Mesenchymal stem cell (in vitro differentiated cells and primary cell): Measurements from ENCODE around the gene SRGAP1.

Experiments
- DNase-seq: peaks from one replicate; pipeline ENCODE4 v3.0.0-alpha.2; 2013
- H2AFZ ChIP-seq: one replicate; pipeline ENCODE4 v1.6.1; 2013; ENCODE audit warnings: low read depth, mild to moderate bottlenecking, control low read depth, inconsistent platforms, low read length, moderate library complexity
- H2AK5ac ChIP-seq: 2 replicates; pipeline ENCODE4 v1.6.1; 2013; ENCODE audit warnings: low read length, moderate library complexity, mild to moderate bottlenecking, inconsistent platforms; ENCODE audit not compliant: severe bottlenecking
- H2BK120ac ChIP-seq: one replicate; pipeline ENCODE4 v1.6.1; 2013; ENCODE audit warnings: low read depth, mild to moderate bottlenecking, inconsistent platforms, low read length, moderate library complexity
- H2BK12ac ChIP-seq, 2 experiments: one replicate each; pipeline ENCODE4 v1.6.1; 2013; ENCODE audit warnings: inconsistent platforms in 2 of 2, low read length in 2 of 2, mild to moderate bottlenecking in 2 of 2, moderate library complexity in 2 of 2, control low read depth in 1 of 2
- H2BK15ac ChIP-seq: one replicate; pipeline ENCODE4 v1.6.1; 2013; ENCODE audit warnings: mild to moderate bottlenecking, low read depth, inconsistent platforms; ENCODE audit not compliant: poor library complexity, severe bottlenecking
- H2BK5ac ChIP-seq: 2 replicates; pipeline ENCODE4 v1.6.1; 2013; ENCODE audit warnings: low read depth, mild to moderate bottlenecking, low read length, control low read depth, inconsistent platforms; ENCODE audit not compliant: poor library complexity, severe bottlenecking
- H3K14ac ChIP-seq, 2 experiments: one replicate each; pipeline ENCODE4 v1.6.1; 2013; ENCODE audit warnings: inconsistent platforms in 2 of 2, low read length in 2 of 2, control low read depth in 1 of 2, mild to moderate bottlenecking in 1 of 2, moderate library complexity in 1 of 2
- H3K18ac ChIP-seq, 2 experiments: one replicate each; pipeline ENCODE4 v1.6.1; 2013; ENCODE audit warnings: inconsistent platforms in 2 of 2, low read length in 2 of 2, control low read depth in 1 of 2, low read depth in 1 of 2, mild to moderate bottlenecking in 1 of 2
- H3K23ac ChIP-seq, 2 experiments: one replicate each; pipeline ENCODE4 v1.6.1; 2013; ENCODE audit warnings: inconsistent platforms in 2 of 2, low read length in 2 of 2, mild to moderate bottlenecking in 2 of 2, moderate library complexity in 2 of 2, control low read depth in 1 of 2
- H3K27ac ChIP-seq: 2 replicates; pipeline ENCODE4 v1.5.1; 2013; ENCODE audit warnings: mild to moderate bottlenecking, moderate library complexity, low read length, control low read depth, inconsistent platforms; ENCODE audit not compliant: poor library complexity, severe bottlenecking
- H3K27me3 ChIP-seq, 2 experiments: 2 replicates each; pipeline versions ENCODE4 v1.6.1 to v1.7.0; 2013; ENCODE audit warnings: low read length in 2 of 2, mild to moderate bottlenecking in 2 of 2, moderate library complexity in 2 of 2, control low read depth in 1 of 2, inconsistent platforms in 1 of 2; ENCODE audit not compliant: control insufficient read depth in 1 of 2, insufficient read depth in 1 of 2
- H3K36me3 ChIP-seq, 2 experiments: 2 replicates each; pipeline versions ENCODE4 v1.6.1 to v1.7.0; 2013; ENCODE audit warnings: low read length in 2 of 2, control low read depth in 1 of 2, inconsistent platforms in 1 of 2, low read depth in 1 of 2, mild to moderate bottlenecking in 1 of 2; ENCODE audit not compliant: insufficient read depth in 2 of 2, control insufficient read depth in 1 of 2
- H3K4ac ChIP-seq, 2 experiments: one replicate each; pipeline ENCODE4 v1.6.1; 2013; ENCODE audit warnings: inconsistent platforms in 2 of 2, low read length in 2 of 2, mild to moderate bottlenecking in 2 of 2, moderate library complexity in 2 of 2, control low read depth in 1 of 2, low read depth in 1 of 2
- H3K4me1 ChIP-seq: 2 replicates; pipeline ENCODE4 v1.6.1; 2013; ENCODE audit warnings: low read depth, low read length, control low read depth; ENCODE audit not compliant: control insufficient read depth, insufficient read depth
- H3K4me2 ChIP-seq: 2 replicates; pipeline ENCODE4 v1.6.1; 2013; ENCODE audit warnings: low read length, mild to moderate bottlenecking, inconsistent platforms; ENCODE audit not compliant: poor library complexity, severe bottlenecking
- H3K4me3 ChIP-seq, 2 experiments: 2 replicates each; pipeline versions ENCODE4 v1.5.1 to v1.7.0; 2013; ENCODE audit warnings: low read length in 2 of 2, mild to moderate bottlenecking in 2 of 2, control low read depth in 1 of 2, low read depth in 1 of 2; ENCODE audit not compliant: insufficient read depth in 1 of 2
- H3K79me1 ChIP-seq: replicated peaks from 2 replicates; pipeline ENCODE4 v1.6.1; 2013; ENCODE audit warnings: mild to moderate bottlenecking, control low read depth, low read length, inconsistent platforms; ENCODE audit not compliant: poor library complexity, severe bottlenecking
- H3K9ac ChIP-seq: 2 replicates; pipeline ENCODE4 v1.7.0; 2013; ENCODE audit warnings: mild to moderate bottlenecking, low read length, moderate library complexity
- H3K9me3 ChIP-seq: 2 replicates; pipeline ENCODE4 v1.7.0; 2013; ENCODE audit warnings: mild to moderate bottlenecking, low read length; ENCODE audit not compliant: control insufficient read depth
- H4K8ac ChIP-seq: one replicate; pipeline ENCODE4 v1.6.1; 2013; ENCODE audit warnings: inconsistent platforms, mild to moderate bottlenecking, low read length, moderate library complexity
- H4K91ac ChIP-seq: one replicate; pipeline ENCODE4 v1.6.1; 2013; ENCODE audit warnings: mild to moderate bottlenecking, low read length, inconsistent platforms
- WGBS: methylation state at CpG from one replicate; pipeline ENCODE4 v1.1.7; 2013; ENCODE audit warnings: mixed read lengths; 5-methylcytosine and 5-hydroxymethylcytosine counted together

The SRGAP1 gene

DNA sequence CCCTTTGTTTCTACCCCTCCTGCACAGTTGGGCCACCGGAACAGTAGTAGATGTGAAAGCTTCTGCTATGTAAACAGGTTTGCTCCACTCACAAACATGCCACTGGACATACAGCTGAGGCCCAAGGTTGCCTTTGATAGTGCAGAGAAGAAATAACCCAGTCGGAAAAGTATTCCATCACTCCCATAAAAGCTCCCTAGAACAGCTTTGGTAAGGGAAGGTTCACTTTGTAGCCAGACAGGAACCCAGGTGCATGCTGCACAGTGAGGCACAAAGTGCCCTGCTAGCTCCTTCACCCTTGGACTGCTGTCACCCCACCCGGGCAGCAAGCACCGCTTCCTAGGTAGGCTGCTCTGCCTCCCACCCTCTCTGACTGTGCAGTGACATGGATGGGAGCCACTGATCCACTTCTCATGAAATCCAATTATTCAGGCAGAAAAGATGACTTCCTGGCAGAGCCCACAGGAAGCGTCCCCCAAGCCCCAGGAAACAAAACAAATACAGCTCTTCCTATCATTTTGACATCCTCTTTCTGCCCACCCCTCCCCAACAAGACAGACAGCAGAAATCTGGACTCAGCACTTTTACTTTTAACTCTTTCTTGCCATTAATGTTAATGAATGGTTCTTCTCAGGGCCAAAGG, 100.2 kb downstream of the SRGAP1 start:
- no peak overlapping the region for H3K27ac ChIP-seq
- WGBS = 79% methylated on average over 5 of the region's 5 CpGs

DNA sequence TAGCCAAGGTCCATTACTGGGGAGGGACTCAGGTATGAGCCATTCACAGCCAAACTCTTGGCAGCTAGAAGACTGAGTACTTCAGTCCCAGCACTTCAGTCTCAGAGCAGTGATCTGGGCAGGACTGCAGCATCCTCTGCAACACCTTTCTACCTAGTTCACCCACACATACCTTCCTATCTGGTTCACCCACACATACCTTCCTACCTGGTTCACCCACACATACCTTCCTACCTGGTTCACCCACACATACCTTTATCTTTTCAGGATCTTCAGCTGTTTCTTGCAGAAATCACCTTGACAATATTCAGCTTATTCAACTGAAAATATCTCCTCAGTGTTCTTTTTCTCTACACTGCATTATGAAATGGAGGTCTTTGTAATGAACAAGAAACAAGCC, 101.3 kb downstream of the SRGAP1 start:
- Histone ChIP-seq H2AK5ac (no peak overlapping the region), H3K4ac (no peak overlapping the region)

More for the DNA sequence above, 100.2 kb downstream of the SRGAP1 start:
- Histone ChIP-seq H3K18ac (peak overlapping the region; percentile 37), H3K23ac (no peak overlapping the region), H3K4me1 (peaks cover 5% of the 10 kb centered on the region), H3K4ac (peak overlapping the region in 1 of 2 experiments; percentile 11), H3K36me3 (peaks cover 6 to 59% of the 10 kb centered on the region in 2 experiments), H4K8ac (peak overlapping the region; percentile 85), H2BK5ac (no peak overlapping the region), H2AFZ (no peak overlapping the region), H3K4me2 (no peak overlapping the region), H2BK120ac (peak overlapping the region; percentile 68), H3K14ac (peak overlapping the region in 1 of 2 experiments; percentile 53), H3K4me3 (no peak overlapping the region), H3K9me3 (no peaks in the 10 kb centered on the region), H3K79me1 (peaks cover 30% of the 10 kb centered on the region), H2BK12ac (peak overlapping the region; percentile 17 to 71), H2BK15ac (no peak overlapping the region), H3K27me3 (no peaks in the 10 kb centered on the region), H4K91ac (peak overlapping the region; percentile 87), H3K9ac (no peak overlapping the region), H2AK5ac (peak overlapping the region; percentile 41)
- no peak for DNase-seq

DNA sequence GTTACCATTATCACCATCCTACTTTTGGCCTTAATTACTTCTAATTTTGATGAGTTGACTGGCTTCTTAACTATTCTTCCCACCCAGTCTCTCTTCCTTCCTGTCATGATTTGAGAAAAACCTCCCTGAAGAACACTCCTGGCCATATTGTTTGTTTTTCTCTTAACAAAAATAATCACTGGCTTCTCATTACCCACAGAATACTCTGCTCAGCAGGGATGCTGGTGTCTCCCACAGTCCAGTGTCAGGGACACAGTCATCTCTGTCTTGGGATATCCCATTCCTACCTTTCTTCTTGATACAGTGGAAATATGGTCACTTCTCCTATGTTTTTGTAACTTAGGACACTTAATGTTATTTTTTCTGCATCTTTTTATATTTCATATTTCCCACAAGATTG, 103.7 kb downstream of the SRGAP1 start:
- H3K79me1 ChIP-seq = peaks cover 25% of the 10 kb centered on the region
- H3K14ac ChIP-seq = no peak overlapping the region
- no peak overlapping the region for H4K91ac ChIP-seq
- H3K23ac ChIP-seq = no peak overlapping the region
- H3K18ac ChIP-seq = no peak overlapping the region
- H3K9me3 ChIP-seq = no peaks in the 10 kb centered on the region
- H3K27me3 ChIP-seq = no peaks in the 10 kb centered on the region
- H3K36me3 ChIP-seq = peaks cover 6 to 35% of the 10 kb centered on the region in 2 experiments
- H2BK5ac ChIP-seq = no peak overlapping the region
- peaks cover 7% of the 10 kb centered on the region for H3K4me1 ChIP-seq
- no peak overlapping the region for H3K4me2 ChIP-seq
- no peak overlapping the region for H2BK12ac ChIP-seq
- H2AFZ ChIP-seq = no peak overlapping the region
- no peak overlapping the region for H2BK15ac ChIP-seq
- no peak for DNase-seq
- no peak overlapping the region for H3K27ac ChIP-seq
- no peak overlapping the region for H3K4ac ChIP-seq
- no peak overlapping the region for H3K9ac ChIP-seq
- no peak overlapping the region for H2BK120ac ChIP-seq
- H4K8ac ChIP-seq = no peak overlapping the region
- H2AK5ac ChIP-seq = no peak overlapping the region
- no peak overlapping the region for H3K4me3 ChIP-seq

More for the DNA sequence above, 101.3 kb downstream of the SRGAP1 start:
- Histone ChIP-seq H3K27ac (no peak overlapping the region), H3K4me2 (no peak overlapping the region), H2BK12ac (peak overlapping the region in 1 of 2 experiments; percentile 63), H4K8ac (no peak overlapping the region), H2AFZ (no peak overlapping the region), H3K9ac (no peak overlapping the region), H4K91ac (no peak overlapping the region), H2BK15ac (no peak overlapping the region), H2BK120ac (no peak overlapping the region), H3K4me1 (peaks cover 5% of the 10 kb centered on the region), H3K14ac (no peak overlapping the region), H3K18ac (no peak overlapping the region), H3K27me3 (no peaks in the 10 kb centered on the region), H3K36me3 (peaks cover 6 to 51% of the 10 kb centered on the region in 2 experiments), H3K9me3 (no peaks in the 10 kb centered on the region), H3K23ac (no peak overlapping the region), H3K79me1 (peaks cover 25% of the 10 kb centered on the region), H2BK5ac (no peak overlapping the region), H3K4me3 (no peak overlapping the region)
- no peak for DNase-seq

DNA sequence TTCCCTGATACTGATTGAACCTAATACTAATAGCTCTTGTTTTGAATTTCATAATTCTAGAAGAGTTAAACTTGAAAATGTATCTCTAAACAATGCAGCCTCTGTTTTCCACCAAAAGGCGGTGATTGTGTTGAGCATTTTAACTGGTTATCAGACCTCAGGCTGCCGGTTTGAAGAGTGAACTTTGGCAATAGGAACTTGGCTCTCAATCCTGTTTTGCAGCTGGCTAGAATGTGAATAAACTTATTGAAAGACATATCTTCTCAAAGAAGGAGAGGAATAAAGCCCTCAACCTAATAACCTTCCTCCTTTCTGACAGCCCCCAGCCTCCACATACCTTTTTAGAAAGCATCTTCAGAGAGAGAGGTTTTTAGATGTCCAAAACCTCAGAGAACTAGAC, 105.4 kb downstream of the SRGAP1 start:
- no peak overlapping the region for H2BK5ac ChIP-seq
- H3K4ac ChIP-seq = no peak overlapping the region
- H3K36me3 ChIP-seq = peaks cover 0 to 25% of the 10 kb centered on the region in 2 experiments
- peaks cover 14% of the 10 kb centered on the region for H3K79me1 ChIP-seq
- no peak overlapping the region for H2BK15ac ChIP-seq
- no peak for DNase-seq
- H3K27ac ChIP-seq = no peak overlapping the region
- H3K9me3 ChIP-seq = no peaks in the 10 kb centered on the region
- H2AK5ac ChIP-seq = no peak overlapping the region
- H2BK12ac ChIP-seq = no peak overlapping the region
- no peak overlapping the region for H2BK120ac ChIP-seq
- H3K14ac ChIP-seq = no peak overlapping the region
- no peak overlapping the region for H3K4me3 ChIP-seq
- no peak overlapping the region for H3K4me2 ChIP-seq
- H4K91ac ChIP-seq = no peak overlapping the region
- H4K8ac ChIP-seq = no peak overlapping the region
- peaks cover 3% of the 10 kb centered on the region for H3K4me1 ChIP-seq
- no peak overlapping the region for H2AFZ ChIP-seq
- H3K27me3 ChIP-seq = no peaks in the 10 kb centered on the region
- 96% methylated on average over 2 of the region's 2 CpGs for WGBS
- no peak overlapping the region for H3K18ac ChIP-seq
- H3K23ac ChIP-seq = no peak overlapping the region
- peak overlapping the region; percentile 34 for H3K9ac ChIP-seq
